GM12801 (cell line): ENCODE results near the gene DVL2.

Experiments
- CTCF ChIP-seq: IDR thresholded peaks from one replicate; pipeline ENCODE4 v1.5.1; 2011; ENCODE audit warnings: control low read depth; ENCODE audit not compliant: insufficient read length; ENCODE audit errors: extremely low read depth

Gene DVL2

GRCh38 chr17:7204336-7204735 lies 30.0 kb downstream of the DVL2 start:
- TF ChIP-seq CTCF, result no peak

GRCh38 chr17:7203391-7203790 lies 30.9 kb downstream of the DVL2 start:
- TF ChIP-seq CTCF, result no peak

- TF ChIP-seq CTCF, result no peak
Measured at GRCh38 chr17:7196651-7197401, 37.5 kb downstream of the DVL2 start.

GRCh38 chr17:7195971-7196370 lies 38.3 kb downstream of the DVL2 start:
- TF ChIP-seq CTCF, result no peak

GRCh38 chr17:7192271-7192937 lies 41.9 kb downstream of the DVL2 start:
- TF ChIP-seq CTCF, result no peak

GRCh38 chr17:7191571-7192270 lies 42.6 kb downstream of the DVL2 start:
- no peak for TF ChIP-seq CTCF

- no peak for TF ChIP-seq CTCF
Measured at GRCh38 chr17:7191069-7191468, 43.2 kb downstream of the DVL2 start.
